Measurements from ENCODE around the gene TMEM138.

The TMEM138 gene

GRCh38 chr11:61392981-61393595 lies 30.9 kb downstream of the TMEM138 start:
- H3K4me3 ChIP-seq (ENCODE audit: low read depth, low read length) = peak overlapping the region; percentile 59
- no peak for TF ChIP-seq CTCF (IDR thresholded peaks at IDR 0.05; ENCODE audit: low read depth, low read length, missing control alignments)
- no peak for DNase-seq (ENCODE audit: low read depth)

GRCh38 chr11:61401173-61401572 lies 39.0 kb downstream of the TMEM138 start:
- TF ChIP-seq CTCF (IDR thresholded peaks at IDR 0.05; ENCODE audit: low read depth, low read length, missing control alignments) = no peak
- H3K4me3 ChIP-seq (ENCODE audit: low read depth, low read length) = no peak overlapping the region
- no peak for DNase-seq (ENCODE audit: low read depth)

GRCh38 chr11:61401573-61401972 lies 39.4 kb downstream of the TMEM138 start:
- H3K4me3 ChIP-seq (ENCODE audit: low read depth, low read length) = no peak overlapping the region
- no peak for TF ChIP-seq CTCF (IDR thresholded peaks at IDR 0.05; ENCODE audit: low read depth, low read length, missing control alignments)
- DNase-seq (ENCODE audit: low read depth) = no peak

GRCh38 chr11:61403658-61404057 lies 41.5 kb downstream of the TMEM138 start:
- TF ChIP-seq CTCF (IDR thresholded peaks at IDR 0.05; ENCODE audit: low read depth, low read length, missing control alignments) = no peak
- no peak overlapping the region for H3K4me3 ChIP-seq (ENCODE audit: low read depth, low read length)
- DNase-seq (ENCODE audit: low read depth) = no peak

- no peak for DNase-seq (ENCODE audit: low read depth)
- no peak for TF ChIP-seq CTCF (IDR thresholded peaks at IDR 0.05; ENCODE audit: low read depth, low read length, missing control alignments)
Measured at GRCh38 chr11:61404103-61404502, 41.9 kb downstream of the TMEM138 start.

GRCh38 chr11:61404641-61405040 lies 42.5 kb downstream of the TMEM138 start:
- TF ChIP-seq CTCF (IDR thresholded peaks at IDR 0.05; ENCODE audit: low read depth, low read length, missing control alignments) = no peak
- DNase-seq (ENCODE audit: low read depth) = no peak
- no peak overlapping the region for H3K4me3 ChIP-seq (ENCODE audit: low read depth, low read length)

More at GRCh38 chr11:61404103-61404502, 41.9 kb downstream of the TMEM138 start:
- no peak overlapping the region for H3K4me3 ChIP-seq (ENCODE audit: low read depth, low read length)

GRCh38 chr11:61406067-61406466 lies 43.9 kb downstream of the TMEM138 start:
- no peak overlapping the region for H3K4me3 ChIP-seq (ENCODE audit: low read depth, low read length)
- no peak for TF ChIP-seq CTCF (IDR thresholded peaks at IDR 0.05; ENCODE audit: low read depth, low read length, missing control alignments)
- DNase-seq (ENCODE audit: low read depth) = no peak

All from GM12864 (cell line).